HepG2 (cell line): ENCODE data around the gene SEPTIN11. TPM values are rescaled to one million over a fixed set of nuclear protein-coding genes. Genes with fewer than 3 reads are reported as not detected.

Source experiments
- BRD4 ChIP-seq: sonication (generic); formaldehyde crosslinking; IDR thresholded peaks from 2 replicates; pipeline ENCODE4 v1.4.0; 2020; ENCODE audit warnings: missing genetic modification reagents
- NCOA2 ChIP-seq: sonication (generic); formaldehyde crosslinking; IDR thresholded peaks from 2 replicates; pipeline ENCODE4 v1.8.0; 2022; ENCODE audit warnings: inconsistent platforms
- PHF8 ChIP-seq: sonication (generic); formaldehyde crosslinking; IDR thresholded peaks from 2 replicates; pipeline ENCODE4 v1.5.0; 2020; ENCODE audit warnings: missing genetic modification reagents
- PPARG ChIP-seq: conservative IDR thresholded peaks from 2 replicates; pipeline ENCODE4 v1.6.1; 2016; ENCODE audit warnings: missing biosample characterization, missing genetic modification reagents
- TOE1 ChIP-seq: sonication (generic); formaldehyde crosslinking; IDR thresholded peaks from 2 replicates; pipeline ENCODE4 v1.4.0; 2020; ENCODE audit warnings: mild to moderate bottlenecking, missing genetic modification reagents
- ZNF44 ChIP-seq: sonication (generic); formaldehyde crosslinking; IDR thresholded peaks from 2 replicates; pipeline ENCODE4 v1.5.1; 2020; ENCODE audit warnings: mild to moderate bottlenecking, missing genetic modification reagents
- ZNF446 ChIP-seq: sonication (generic); formaldehyde crosslinking; IDR thresholded peaks from 2 replicates; pipeline ENCODE4 v1.5.0; 2020; ENCODE audit warnings: mild to moderate bottlenecking, missing genetic modification reagents
- ZNF550 ChIP-seq: sonication (generic); formaldehyde crosslinking; IDR thresholded peaks from 2 replicates; pipeline ENCODE4 v1.4.0; 2020; ENCODE audit warnings: mild to moderate bottlenecking, missing genetic modification reagents, borderline replicate concordance
- polyA plus RNA-seq, 8 experiments: library from polyadenylated mRNA; depleted of rRNA in 3 of 8; stranded (reverse) in 7 of 8; unstranded in 1 of 8; fragments of >200 nt; fragmentation: Illumina TruSeq in 4 of 8; extraction: Trizol in 4 of 8; gene quantifications; 2 replicates each; pipeline versions ENCODE4 v1.2.1 to v1.2.3, GENCODE V29; 2011 to 2016; ENCODE audit warnings: low read depth in 4 of 8, missing spikeins in 1 of 8, mixed read lengths in 1 of 8; ENCODE audit not compliant: insufficient read depth in 1 of 8
- total RNA-seq, 5 experiments: library from RNA; depleted of rRNA; stranded (reverse); fragments of >200 nt; fragmentation: Illumina TruSeq; extraction: Trizol; gene quantifications; 2 replicates each; pipeline ENCODE4 v1.2.3, GENCODE V29; 2016; ENCODE audit warnings: low read depth in 1 of 5
- TF ChIP-seq, protein P1 (sequence below): sonication (generic); formaldehyde crosslinking; IDR thresholded peaks from 2 replicates; pipeline ENCODE4 v1.4.0; 2020; ENCODE audit warnings: mild to moderate bottlenecking, missing genetic modification reagents
- TF ChIP-seq, protein P2 (sequence below): fragments of 450-650 bp; IDR thresholded peaks from 2 replicates; pipeline ENCODE4 v1.6.1; 2017; ENCODE audit warnings: mild to moderate bottlenecking
- TF ChIP-seq, protein P3 (sequence below): sonication (generic); formaldehyde crosslinking; IDR thresholded peaks from 2 replicates; pipeline ENCODE4 v1.8.1; 2023; ENCODE audit warnings: mild to moderate bottlenecking, moderate library complexity, missing genetic modification reagents
- TF ChIP-seq, protein P4 (sequence below): sonication (generic); formaldehyde crosslinking; IDR thresholded peaks from 2 replicates; pipeline ENCODE4 v1.8.0; 2022; ENCODE audit warnings: missing genetic modification reagents, low read depth, mild to moderate bottlenecking, borderline replicate concordance
- TF ChIP-seq, protein P5 (sequence below): sonication (generic); formaldehyde crosslinking; IDR thresholded peaks from 2 replicates; pipeline ENCODE4 v1.4.0; 2020; ENCODE audit warnings: missing genetic modification reagents
- TF ChIP-seq, protein P6 (sequence below): sonication (generic); formaldehyde crosslinking; IDR thresholded peaks from 2 replicates; pipeline ENCODE4 v1.8.1; 2023; ENCODE audit warnings: mild to moderate bottlenecking, missing genetic modification reagents, borderline replicate concordance
- TF ChIP-seq, protein P7 (sequence below): IDR thresholded peaks from 2 replicates; pipeline ENCODE4 v1.6.1; 2016; ENCODE audit warnings: missing compliant biosample characterization, missing genetic modification reagents, borderline replicate concordance

Gene SEPTIN11
- total and polyA plus RNA-seq, 2 of the 13 experiments (the other 11 are each of a cell fraction or from before 2014, with no cell fraction given) = 28.9 to 47.3 TPM

DNA sequence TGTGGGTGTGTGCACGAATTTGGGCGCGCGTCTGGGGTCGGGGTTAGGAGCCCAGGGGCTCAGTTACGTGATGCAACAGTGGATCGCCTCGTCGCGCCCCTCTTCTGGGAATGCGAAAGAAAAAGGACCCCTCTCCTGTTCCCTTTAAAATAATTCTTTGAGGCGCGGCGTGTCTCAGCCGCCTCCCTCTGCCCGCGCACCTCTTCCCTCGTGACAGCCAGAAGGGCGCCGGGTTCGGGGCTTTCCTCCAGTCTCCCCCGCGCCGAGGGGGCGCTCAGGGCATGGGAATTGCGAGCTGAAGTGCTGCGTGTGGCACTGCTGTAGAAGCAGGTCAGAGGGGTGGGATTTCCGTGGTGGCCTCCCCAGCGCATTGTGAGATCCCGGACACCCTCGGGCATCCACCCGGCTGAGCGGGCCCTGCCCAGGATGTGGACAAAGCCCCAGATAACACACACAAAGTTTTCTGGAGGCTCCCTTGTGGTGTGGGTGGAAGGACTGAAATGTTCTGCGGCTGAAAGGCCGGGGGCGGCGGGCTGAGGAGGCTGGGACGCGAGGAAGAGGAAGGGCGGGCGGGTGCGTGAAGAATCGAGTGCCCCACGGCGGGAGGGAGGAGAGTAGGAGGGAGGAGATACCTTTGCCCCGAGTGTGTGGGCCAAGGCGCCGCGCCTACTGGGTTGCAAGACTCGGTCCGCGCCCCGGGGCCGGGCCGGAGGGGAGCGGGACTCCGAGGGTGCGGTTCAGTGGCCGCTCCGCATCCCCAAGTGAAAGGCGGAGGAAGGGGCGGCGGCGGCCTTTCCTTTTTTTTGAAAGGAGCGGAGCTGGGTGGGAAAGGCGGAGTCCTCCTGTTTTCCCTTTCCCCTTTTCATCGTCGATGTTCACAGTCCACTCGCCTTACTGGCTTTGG lies 752 bp downstream of the SEPTIN11 start (continued):
- TF ChIP-seq, protein P1, sequence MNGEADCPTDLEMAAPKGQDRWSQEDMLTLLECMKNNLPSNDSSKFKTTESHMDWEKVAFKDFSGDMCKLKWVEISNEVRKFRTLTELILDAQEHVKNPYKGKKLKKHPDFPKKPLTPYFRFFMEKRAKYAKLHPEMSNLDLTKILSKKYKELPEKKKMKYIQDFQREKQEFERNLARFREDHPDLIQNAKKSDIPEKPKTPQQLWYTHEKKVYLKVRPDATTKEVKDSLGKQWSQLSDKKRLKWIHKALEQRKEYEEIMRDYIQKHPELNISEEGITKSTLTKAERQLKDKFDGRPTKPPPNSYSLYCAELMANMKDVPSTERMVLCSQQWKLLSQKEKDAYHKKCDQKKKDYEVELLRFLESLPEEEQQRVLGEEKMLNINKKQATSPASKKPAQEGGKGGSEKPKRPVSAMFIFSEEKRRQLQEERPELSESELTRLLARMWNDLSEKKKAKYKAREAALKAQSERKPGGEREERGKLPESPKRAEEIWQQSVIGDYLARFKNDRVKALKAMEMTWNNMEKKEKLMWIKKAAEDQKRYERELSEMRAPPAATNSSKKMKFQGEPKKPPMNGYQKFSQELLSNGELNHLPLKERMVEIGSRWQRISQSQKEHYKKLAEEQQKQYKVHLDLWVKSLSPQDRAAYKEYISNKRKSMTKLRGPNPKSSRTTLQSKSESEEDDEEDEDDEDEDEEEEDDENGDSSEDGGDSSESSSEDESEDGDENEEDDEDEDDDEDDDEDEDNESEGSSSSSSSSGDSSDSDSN (CRISPR knock-in tag) = 0 out of 2 replicates have a peak, but pooled peaks have one; percentile 23
- TF ChIP-seq NCOA2 (CRISPR knock-in tag) = no peak
- no peak for TF ChIP-seq ZNF446 (CRISPR knock-in tag)
- peak; percentile 36 for TF ChIP-seq PHF8 (CRISPR knock-in tag)
- TF ChIP-seq PPARG (CRISPR knock-in tag) = no peak
- TF ChIP-seq BRD4 (CRISPR knock-in tag) = peak; percentile 29; the same call in 1 of the 2 replicates
- TF ChIP-seq, protein P2, sequence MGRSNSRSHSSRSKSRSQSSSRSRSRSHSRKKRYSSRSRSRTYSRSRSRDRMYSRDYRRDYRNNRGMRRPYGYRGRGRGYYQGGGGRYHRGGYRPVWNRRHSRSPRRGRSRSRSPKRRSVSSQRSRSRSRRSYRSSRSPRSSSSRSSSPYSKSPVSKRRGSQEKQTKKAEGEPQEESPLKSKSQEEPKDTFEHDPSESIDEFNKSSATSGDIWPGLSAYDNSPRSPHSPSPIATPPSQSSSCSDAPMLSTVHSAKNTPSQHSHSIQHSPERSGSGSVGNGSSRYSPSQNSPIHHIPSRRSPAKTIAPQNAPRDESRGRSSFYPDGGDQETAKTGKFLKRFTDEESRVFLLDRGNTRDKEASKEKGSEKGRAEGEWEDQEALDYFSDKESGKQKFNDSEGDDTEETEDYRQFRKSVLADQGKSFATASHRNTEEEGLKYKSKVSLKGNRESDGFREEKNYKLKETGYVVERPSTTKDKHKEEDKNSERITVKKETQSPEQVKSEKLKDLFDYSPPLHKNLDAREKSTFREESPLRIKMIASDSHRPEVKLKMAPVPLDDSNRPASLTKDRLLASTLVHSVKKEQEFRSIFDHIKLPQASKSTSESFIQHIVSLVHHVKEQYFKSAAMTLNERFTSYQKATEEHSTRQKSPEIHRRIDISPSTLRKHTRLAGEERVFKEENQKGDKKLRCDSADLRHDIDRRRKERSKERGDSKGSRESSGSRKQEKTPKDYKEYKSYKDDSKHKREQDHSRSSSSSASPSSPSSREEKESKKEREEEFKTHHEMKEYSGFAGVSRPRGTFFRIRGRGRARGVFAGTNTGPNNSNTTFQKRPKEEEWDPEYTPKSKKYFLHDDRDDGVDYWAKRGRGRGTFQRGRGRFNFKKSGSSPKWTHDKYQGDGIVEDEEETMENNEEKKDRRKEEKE = no peak
- TF ChIP-seq, protein P3, sequence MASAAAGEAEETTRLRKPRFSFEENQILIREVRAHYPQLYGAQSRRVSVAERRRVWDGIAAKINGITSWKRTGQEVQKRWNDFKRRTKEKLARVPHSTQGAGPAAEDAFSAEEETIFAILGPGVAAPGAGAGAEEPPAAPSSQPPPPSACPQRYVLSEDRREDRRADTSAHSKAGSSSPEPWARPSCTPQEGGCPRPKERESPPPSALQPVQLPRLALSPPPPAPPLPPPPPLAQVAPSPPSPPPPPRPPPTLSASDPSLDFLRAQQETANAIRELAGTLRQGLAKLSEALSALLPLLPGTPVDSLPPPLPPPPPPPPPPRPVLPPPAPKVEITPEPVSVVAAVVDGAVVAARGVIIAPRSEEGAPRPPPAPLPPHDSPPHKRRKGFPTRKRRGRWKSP (CRISPR knock-in tag) = peak; percentile 27; the same call in 1 of the 2 replicates
- TF ChIP-seq, protein P4, sequence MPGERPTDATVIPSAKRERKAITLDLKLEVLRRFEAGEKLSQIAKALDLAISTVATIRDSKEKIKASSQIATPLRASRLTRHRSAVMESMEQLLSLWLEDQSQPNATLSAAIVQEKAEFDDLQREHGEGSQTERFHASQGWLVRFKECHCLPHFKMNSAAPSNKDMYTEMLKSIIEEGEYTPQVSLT = no peak
- TF ChIP-seq, protein P5, sequence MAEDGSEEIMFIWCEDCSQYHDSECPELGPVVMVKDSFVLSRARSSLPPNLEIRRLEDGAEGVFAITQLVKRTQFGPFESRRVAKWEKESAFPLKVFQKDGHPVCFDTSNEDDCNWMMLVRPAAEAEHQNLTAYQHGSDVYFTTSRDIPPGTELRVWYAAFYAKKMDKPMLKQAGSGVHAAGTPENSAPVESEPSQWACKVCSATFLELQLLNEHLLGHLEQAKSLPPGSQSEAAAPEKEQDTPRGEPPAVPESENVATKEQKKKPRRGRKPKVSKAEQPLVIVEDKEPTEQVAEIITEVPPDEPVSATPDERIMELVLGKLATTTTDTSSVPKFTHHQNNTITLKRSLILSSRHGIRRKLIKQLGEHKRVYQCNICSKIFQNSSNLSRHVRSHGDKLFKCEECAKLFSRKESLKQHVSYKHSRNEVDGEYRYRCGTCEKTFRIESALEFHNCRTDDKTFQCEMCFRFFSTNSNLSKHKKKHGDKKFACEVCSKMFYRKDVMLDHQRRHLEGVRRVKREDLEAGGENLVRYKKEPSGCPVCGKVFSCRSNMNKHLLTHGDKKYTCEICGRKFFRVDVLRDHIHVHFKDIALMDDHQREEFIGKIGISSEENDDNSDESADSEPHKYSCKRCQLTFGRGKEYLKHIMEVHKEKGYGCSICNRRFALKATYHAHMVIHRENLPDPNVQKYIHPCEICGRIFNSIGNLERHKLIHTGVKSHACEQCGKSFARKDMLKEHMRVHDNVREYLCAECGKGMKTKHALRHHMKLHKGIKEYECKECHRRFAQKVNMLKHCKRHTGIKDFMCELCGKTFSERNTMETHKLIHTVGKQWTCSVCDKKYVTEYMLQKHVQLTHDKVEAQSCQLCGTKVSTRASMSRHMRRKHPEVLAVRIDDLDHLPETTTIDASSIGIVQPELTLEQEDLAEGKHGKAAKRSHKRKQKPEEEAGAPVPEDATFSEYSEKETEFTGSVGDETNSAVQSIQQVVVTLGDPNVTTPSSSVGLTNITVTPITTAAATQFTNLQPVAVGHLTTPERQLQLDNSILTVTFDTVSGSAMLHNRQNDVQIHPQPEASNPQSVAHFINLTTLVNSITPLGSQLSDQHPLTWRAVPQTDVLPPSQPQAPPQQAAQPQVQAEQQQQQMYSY (CRISPR knock-in tag) = no peak
- TF ChIP-seq ZNF44 (CRISPR knock-in tag) = no peak
- TF ChIP-seq, protein P6, sequence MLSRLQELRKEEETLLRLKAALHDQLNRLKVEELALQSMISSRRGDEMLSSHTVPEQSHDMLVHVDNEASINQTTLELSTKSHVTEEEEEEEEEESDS = no peak
- no peak for TF ChIP-seq TOE1 (CRISPR knock-in tag)
- TF ChIP-seq, protein P7, sequence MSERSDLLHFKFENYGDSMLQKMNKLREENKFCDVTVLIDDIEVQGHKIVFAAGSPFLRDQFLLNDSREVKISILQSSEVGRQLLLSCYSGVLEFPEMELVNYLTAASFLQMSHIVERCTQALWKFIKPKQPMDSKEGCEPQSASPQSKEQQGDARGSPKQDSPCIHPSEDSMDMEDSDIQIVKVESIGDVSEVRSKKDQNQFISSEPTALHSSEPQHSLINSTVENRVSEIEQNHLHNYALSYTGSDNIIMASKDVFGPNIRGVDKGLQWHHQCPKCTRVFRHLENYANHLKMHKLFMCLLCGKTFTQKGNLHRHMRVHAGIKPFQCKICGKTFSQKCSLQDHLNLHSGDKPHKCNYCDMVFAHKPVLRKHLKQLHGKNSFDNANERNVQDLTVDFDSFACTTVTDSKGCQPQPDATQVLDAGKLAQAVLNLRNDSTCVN (CRISPR knock-in tag) = no peak
- TF ChIP-seq ZNF550 (CRISPR knock-in tag) = no peak
